ENCODE data around the gene CAMK1D.

Gene CAMK1D

GRCh38 chr10:12382956-12383531 lies 33.7 kb downstream of the CAMK1D start:
- TF ChIP-seq, protein P1, sequence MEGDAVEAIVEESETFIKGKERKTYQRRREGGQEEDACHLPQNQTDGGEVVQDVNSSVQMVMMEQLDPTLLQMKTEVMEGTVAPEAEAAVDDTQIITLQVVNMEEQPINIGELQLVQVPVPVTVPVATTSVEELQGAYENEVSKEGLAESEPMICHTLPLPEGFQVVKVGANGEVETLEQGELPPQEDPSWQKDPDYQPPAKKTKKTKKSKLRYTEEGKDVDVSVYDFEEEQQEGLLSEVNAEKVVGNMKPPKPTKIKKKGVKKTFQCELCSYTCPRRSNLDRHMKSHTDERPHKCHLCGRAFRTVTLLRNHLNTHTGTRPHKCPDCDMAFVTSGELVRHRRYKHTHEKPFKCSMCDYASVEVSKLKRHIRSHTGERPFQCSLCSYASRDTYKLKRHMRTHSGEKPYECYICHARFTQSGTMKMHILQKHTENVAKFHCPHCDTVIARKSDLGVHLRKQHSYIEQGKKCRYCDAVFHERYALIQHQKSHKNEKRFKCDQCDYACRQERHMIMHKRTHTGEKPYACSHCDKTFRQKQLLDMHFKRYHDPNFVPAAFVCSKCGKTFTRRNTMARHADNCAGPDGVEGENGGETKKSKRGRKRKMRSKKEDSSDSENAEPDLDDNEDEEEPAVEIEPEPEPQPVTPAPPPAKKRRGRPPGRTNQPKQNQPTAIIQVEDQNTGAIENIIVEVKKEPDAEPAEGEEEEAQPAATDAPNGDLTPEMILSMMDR (IDR thresholded peaks at IDR 0.05), result no peak

GRCh38 chr10:12384906-12385305 lies 35.6 kb downstream of the CAMK1D start:
- TF ChIP-seq, protein P1 (IDR thresholded peaks at IDR 0.05), result no peak

GRCh38 chr10:12387561-12388210 lies 38.3 kb downstream of the CAMK1D start:
- TF ChIP-seq, protein P1 (IDR thresholded peaks at IDR 0.05), result no peak

DNA sequence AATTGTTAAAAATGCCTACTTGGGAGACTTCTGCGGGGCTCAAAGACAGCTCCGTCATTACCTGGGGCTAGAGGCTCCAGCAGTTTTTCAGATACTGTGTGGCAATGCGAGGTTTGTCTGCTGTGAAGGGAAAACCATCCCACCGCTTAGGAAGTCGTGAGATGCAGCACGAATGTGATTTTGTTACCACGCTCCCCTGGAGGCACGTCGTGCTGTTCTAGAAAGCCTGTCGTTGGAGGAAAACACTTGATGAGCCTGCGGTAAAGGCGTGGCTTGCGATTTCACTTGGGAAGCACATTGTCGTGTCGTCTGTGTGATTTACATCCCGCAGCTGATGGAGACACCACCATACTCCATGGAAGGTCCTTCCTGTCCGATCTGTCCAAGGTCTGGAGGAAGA lies 39.3 kb downstream of the CAMK1D start:
- TF ChIP-seq, protein P1 (IDR thresholded peaks at IDR 0.05), result no peak

DNA sequence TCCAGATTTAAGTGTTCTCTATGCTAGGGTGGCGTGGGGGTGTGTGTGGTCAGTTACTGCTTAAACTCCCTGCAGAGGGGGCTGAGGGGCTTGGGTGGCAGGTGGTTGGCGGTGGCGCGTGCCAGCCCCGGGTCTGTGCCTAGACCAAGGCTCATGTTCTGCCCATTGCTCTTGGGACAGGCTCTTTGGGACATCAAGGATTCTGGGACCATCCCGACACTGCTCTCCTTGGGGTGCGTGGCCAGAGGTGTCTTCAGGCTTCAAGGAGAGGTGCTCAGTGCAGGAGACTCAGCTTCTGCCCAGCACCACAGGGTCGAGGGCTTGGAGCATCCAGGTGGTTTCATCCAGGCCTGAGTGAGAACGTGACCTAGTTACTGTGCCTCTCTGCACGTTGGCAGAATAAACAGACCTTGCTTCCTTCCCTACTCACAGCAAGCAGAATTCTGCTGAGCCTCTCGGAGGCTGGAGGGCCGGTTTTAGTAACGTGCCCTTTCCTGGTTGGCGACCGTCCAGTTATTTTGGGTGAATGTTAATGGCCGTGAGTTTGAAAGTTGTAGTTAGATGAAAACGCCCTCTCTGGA lies 39.9 kb downstream of the CAMK1D start:
- TF ChIP-seq, protein P1 (IDR thresholded peaks at IDR 0.05), result no peak

DNA sequence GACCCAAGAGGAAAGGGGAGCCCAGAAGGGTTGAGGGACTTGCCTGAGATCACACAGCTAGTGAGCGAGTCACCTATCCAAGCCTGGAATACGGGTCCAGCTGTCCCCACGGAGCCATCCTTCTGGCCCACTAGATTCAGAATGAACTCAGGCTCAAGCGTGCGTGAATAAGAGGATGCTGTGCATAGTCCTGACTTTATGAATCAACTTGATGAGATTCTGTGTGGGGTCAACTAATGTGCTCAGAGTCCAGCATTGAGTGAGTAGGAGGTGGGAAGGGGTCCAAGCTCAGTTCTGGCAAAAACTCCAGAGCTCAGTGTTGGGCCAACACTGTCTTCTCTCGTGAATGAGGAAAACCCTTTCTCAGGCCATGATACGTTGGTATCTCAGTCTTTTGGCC lies 41.4 kb downstream of the CAMK1D start:
- TF ChIP-seq, protein P1 (IDR thresholded peaks at IDR 0.05), result no peak

DNA sequence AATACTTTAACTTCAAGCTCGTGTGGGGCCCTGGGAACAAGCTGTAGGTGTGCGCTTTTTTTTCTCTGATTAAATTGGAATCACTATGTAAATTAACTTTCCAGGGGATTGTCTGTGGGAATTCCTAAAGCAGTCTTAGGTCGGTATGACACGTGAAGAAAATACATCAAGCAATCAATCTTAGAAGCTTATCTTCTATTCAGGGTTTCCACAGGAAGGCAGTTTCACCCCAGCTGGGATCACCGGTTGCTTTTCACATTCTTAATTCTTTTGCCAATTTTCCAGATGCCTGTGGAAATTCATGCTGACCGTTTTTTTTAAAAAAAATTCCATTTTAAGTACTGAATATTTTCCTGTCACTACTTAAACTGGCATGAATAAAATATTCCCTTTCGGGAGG lies 41.9 kb downstream of the CAMK1D start:
- TF ChIP-seq, protein P1 (IDR thresholded peaks at IDR 0.05), result no peak
